ENCODE data around the gene CEP164.

DNA sequence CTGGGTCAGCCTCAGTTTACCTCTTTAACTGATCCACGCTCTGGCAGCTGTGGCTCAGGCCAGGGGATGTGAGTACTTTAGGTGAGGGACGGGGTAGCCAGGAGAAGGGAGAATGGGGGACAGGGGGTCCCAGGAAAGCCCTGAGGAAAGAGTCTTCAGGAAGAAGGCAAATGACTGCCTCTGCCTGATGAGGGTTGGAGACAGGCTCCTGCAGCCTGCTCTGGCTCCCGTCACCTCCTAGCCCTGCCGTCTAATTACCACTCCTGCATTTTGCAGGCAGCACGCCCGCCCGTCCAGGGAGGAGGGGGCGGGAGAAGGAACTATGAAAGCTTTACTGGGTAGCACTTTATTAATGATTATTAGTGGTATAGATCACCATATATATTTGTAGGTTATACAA lies 116.6 kb downstream of the CEP164 start:
- TF ChIP-seq, protein P1, sequence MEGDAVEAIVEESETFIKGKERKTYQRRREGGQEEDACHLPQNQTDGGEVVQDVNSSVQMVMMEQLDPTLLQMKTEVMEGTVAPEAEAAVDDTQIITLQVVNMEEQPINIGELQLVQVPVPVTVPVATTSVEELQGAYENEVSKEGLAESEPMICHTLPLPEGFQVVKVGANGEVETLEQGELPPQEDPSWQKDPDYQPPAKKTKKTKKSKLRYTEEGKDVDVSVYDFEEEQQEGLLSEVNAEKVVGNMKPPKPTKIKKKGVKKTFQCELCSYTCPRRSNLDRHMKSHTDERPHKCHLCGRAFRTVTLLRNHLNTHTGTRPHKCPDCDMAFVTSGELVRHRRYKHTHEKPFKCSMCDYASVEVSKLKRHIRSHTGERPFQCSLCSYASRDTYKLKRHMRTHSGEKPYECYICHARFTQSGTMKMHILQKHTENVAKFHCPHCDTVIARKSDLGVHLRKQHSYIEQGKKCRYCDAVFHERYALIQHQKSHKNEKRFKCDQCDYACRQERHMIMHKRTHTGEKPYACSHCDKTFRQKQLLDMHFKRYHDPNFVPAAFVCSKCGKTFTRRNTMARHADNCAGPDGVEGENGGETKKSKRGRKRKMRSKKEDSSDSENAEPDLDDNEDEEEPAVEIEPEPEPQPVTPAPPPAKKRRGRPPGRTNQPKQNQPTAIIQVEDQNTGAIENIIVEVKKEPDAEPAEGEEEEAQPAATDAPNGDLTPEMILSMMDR (conservative IDR thresholded peaks at IDR 0.05 in 1 of 2, IDR thresholded peaks at IDR 0.05 in 1 of 2; ENCODE audit: extremely low read depth in 1 of 2, insufficient read depth in 1 of 2, low read depth in 1 of 2, low read length in 2 of 2) = no peak
- no peak for TF ChIP-seq EZH2 (IDR thresholded peaks at IDR 0.05; ENCODE audit: borderline replicate concordance, low read length)
